Endodermal cell (in vitro differentiated cells): Measurements from ENCODE around the gene KRTAP1-3. TPM values are rescaled to one million over a fixed set of nuclear protein-coding genes. Genes with fewer than 3 reads are reported as not detected.

Experiments used
- DNase-seq: peaks from one replicate; pipeline ENCODE4 v3.0.0-alpha.2; 2017
- H3K27ac ChIP-seq: 2 replicates; pipeline ENCODE4 v1.5.1; 2013; ENCODE audit warnings: mild to moderate bottlenecking, low read depth, low read length, moderate library complexity
- H3K27me3 ChIP-seq: 2 replicates; pipeline ENCODE4 v1.6.1; 2013; ENCODE audit warnings: mild to moderate bottlenecking, low read length, moderate library complexity; ENCODE audit not compliant: insufficient read depth, control insufficient read depth, poor library complexity, severe bottlenecking
- H3K36me3 ChIP-seq: 2 replicates; pipeline ENCODE4 v1.7.0; 2013; ENCODE audit warnings: mild to moderate bottlenecking, low read length, moderate library complexity; ENCODE audit not compliant: control insufficient read depth, insufficient read depth
- H3K4me1 ChIP-seq: one replicate; pipeline ENCODE4 v1.7.0; 2013; ENCODE audit warnings: low read length; ENCODE audit not compliant: control insufficient read depth, insufficient read depth
- H3K4me3 ChIP-seq: 2 replicates; pipeline ENCODE4 v1.5.1; 2013; ENCODE audit warnings: mild to moderate bottlenecking, low read length, moderate library complexity
- H3K9ac ChIP-seq: 2 replicates; pipeline ENCODE4 v1.6.1; 2013; ENCODE audit warnings: mild to moderate bottlenecking, low read length, moderate library complexity; ENCODE audit not compliant: poor library complexity, severe bottlenecking; ENCODE audit errors: extremely low read depth
- H3K9me3 ChIP-seq: 2 replicates; pipeline ENCODE4 v1.6.1; 2013; ENCODE audit warnings: mild to moderate bottlenecking, low read length, moderate library complexity; ENCODE audit not compliant: control insufficient read depth
- H3K27ac Mint-ChIP-seq: 2 replicates; pipeline ENCODE4 v1.8.0; 2020; ENCODE audit warnings: mixed read lengths
- H3K27me3 Mint-ChIP-seq: 2 replicates; pipeline ENCODE4 v1.8.0; 2021; ENCODE audit warnings: mild to moderate bottlenecking, mixed read lengths; ENCODE audit not compliant: insufficient read depth
- H3K36me3 Mint-ChIP-seq: 2 replicates; pipeline ENCODE4 v1.8.0; 2020; ENCODE audit warnings: low read depth, mixed read lengths
- H3K4me1 Mint-ChIP-seq: 2 replicates; pipeline ENCODE4 v1.8.0; 2020; ENCODE audit warnings: mixed read lengths
- H3K4me3 Mint-ChIP-seq: 2 replicates; pipeline ENCODE4 v1.8.0; 2020; ENCODE audit warnings: mild to moderate bottlenecking, moderate library complexity, mixed read lengths
- H3K9me3 Mint-ChIP-seq: 2 replicates; pipeline ENCODE4 v1.8.0; 2020; ENCODE audit warnings: mild to moderate bottlenecking, mixed read lengths
- CTCF ChIP-seq: fragments of 200-600 bp; sonication (generic); conservative IDR thresholded peaks from 2 replicates; pipeline ENCODE4 v1.5.0; 2021; ENCODE audit warnings: antibody characterized with exemption, mild to moderate bottlenecking
- WGBS, 2 experiments: methylation state at CpG; one replicate each; pipeline versions ENCODE4 v1.1.5 to v1.1.7; 2013; ENCODE audit warnings: missing lambda C conversion rate in 2 of 2, mixed read lengths in 1 of 2; ENCODE audit not compliant: insufficient coverage in 1 of 2, insufficient read length in 1 of 2; 5-methylcytosine and 5-hydroxymethylcytosine counted together
- total RNA-seq, 2 donors: library from RNA; stranded (reverse); fragmentation: NEBNext Ultra II Directional in 1 of 2; extraction: Animal tissue kit (Norgen Biotek cat#: 25700) in 1 of 2; gene quantifications; 2 replicates in 1 of 2; 3 replicates in 1 of 2; pipeline ENCODE4 v1.2.1, GENCODE V29; 2021

The KRTAP1-3 gene
- total RNA-seq, 2 donors from 2014 or later = not detected

GRCh38 chr17:41020336-41020735 is 14.3 kb downstream of the KRTAP1-3 start:
- H3K9me3 ChIP-seq = no peaks in the 10 kb centered on the region
- Mint-ChIP-seq H3K27me3 (peaks cover 2% of the 10 kb centered on the region), H3K27ac (no peak overlapping the region), H3K9me3 (no peaks in the 10 kb centered on the region), H3K4me1 (peaks cover 3% of the 10 kb centered on the region), H3K4me3 (no peak overlapping the region), H3K36me3 (no peaks in the 10 kb centered on the region)
- H3K9ac ChIP-seq = no peak overlapping the region
- no peak overlapping the region for H3K4me3 ChIP-seq
- no peak for TF ChIP-seq CTCF
- H3K36me3 ChIP-seq = no peaks in the 10 kb centered on the region
- H3K4me1 ChIP-seq = no peaks in the 10 kb centered on the region
- no peaks in the 10 kb centered on the region for H3K27me3 ChIP-seq
- DNase-seq = no peak
- no peak overlapping the region for H3K27ac ChIP-seq

- 92 to 100% methylated on average over 2 to 3 of the region's 3 CpGs for WGBS, 2 experiments
- no peaks in the 10 kb centered on the region for H3K36me3 Mint-ChIP-seq
- TF ChIP-seq CTCF = no peak
- H3K4me1 ChIP-seq = no peaks in the 10 kb centered on the region
- DNase-seq = no peak
- H3K9me3 ChIP-seq = no peaks in the 10 kb centered on the region
- H3K27me3 Mint-ChIP-seq = no peaks in the 10 kb centered on the region
- no peak overlapping the region for H3K27ac Mint-ChIP-seq
- H3K27ac ChIP-seq = no peak overlapping the region
- H3K9ac ChIP-seq = no peak overlapping the region
- no peaks in the 10 kb centered on the region for H3K36me3 ChIP-seq
- H3K9me3 Mint-ChIP-seq = no peaks in the 10 kb centered on the region
- H3K4me3 ChIP-seq = no peak overlapping the region
- peaks cover 3% of the 10 kb centered on the region for H3K4me1 Mint-ChIP-seq
- H3K4me3 Mint-ChIP-seq = no peak overlapping the region
- no peaks in the 10 kb centered on the region for H3K27me3 ChIP-seq
These were observed 15.3 kb downstream of the KRTAP1-3 start for GRCh38 chr17:41019415-41019814.

- Mint-ChIP-seq H3K4me3 (no peak overlapping the region), H3K4me1 (peaks cover 3% of the 10 kb centered on the region), H3K27ac (no peak overlapping the region)
These were observed 16.1 kb downstream of the KRTAP1-3 start for GRCh38 chr17:41018541-41018940.

More at GRCh38 chr17:41018541-41018940, 16.1 kb downstream of the KRTAP1-3 start:
- Histone ChIP-seq H3K4me3 (no peak overlapping the region), H3K36me3 (no peaks in the 10 kb centered on the region), H3K9ac (no peak overlapping the region), H3K27ac (no peak overlapping the region), H3K4me1 (no peaks in the 10 kb centered on the region), H3K27me3 (no peaks in the 10 kb centered on the region), H3K9me3 (no peaks in the 10 kb centered on the region)
- Mint-ChIP-seq H3K36me3 (no peaks in the 10 kb centered on the region), H3K9me3 (no peaks in the 10 kb centered on the region), H3K27me3 (no peaks in the 10 kb centered on the region)
- TF ChIP-seq CTCF = no peak
- 85 to 100% methylated on average over 1 to 3 of the region's 3 CpGs for WGBS, 2 experiments
- no peak for DNase-seq
